Stimulated activated naive B cell treated with anti-CD40 and anti-IgM and Interleukin-4, amounts not matched to agents 10 μg/mL and 1 μg/mL and 100 μg/mL, for 72 hours (primary cell): ENCODE results near the gene ATP5PD.
"Not testable (repeated sequence)": the region's sequence is repeated elsewhere in the genome, so short reads cannot be mapped to it uniquely, and the experiment has no call there.

Source experiments
- ATAC-seq, 2 donors: fragments of 150-1000 bp; cut with Tn5 transposase; replicated peaks; 2 replicates each; pipeline ENCODE4 v1.10.0; 2021; ENCODE audit warnings: moderate library complexity in 1 of 2
- DNase-seq: peaks from one replicate; pipeline ENCODE4 v3.0.0; 2021
- H3K27ac Mint-ChIP-seq: one replicate; pipeline ENCODE4 v1.8.0; 2022; ENCODE audit warnings: mild to moderate bottlenecking, mixed read lengths
- H3K27me3 Mint-ChIP-seq, 2 donors: one replicate each; pipeline ENCODE4 v1.8.0; 2022; ENCODE audit warnings: mixed read lengths in 2 of 2
- H3K36me3 Mint-ChIP-seq, 2 donors: one replicate each; pipeline ENCODE4 v1.8.0; 2022; ENCODE audit warnings: mixed read lengths in 2 of 2, mild to moderate bottlenecking in 1 of 2
- H3K4me1 Mint-ChIP-seq, 2 donors: one replicate each; pipeline ENCODE4 v1.8.0; 2022; ENCODE audit warnings: mixed read lengths in 2 of 2, mild to moderate bottlenecking in 1 of 2
- H3K4me3 Mint-ChIP-seq, 2 donors: one replicate each; pipeline ENCODE4 v1.8.0; 2022; ENCODE audit warnings: mild to moderate bottlenecking in 2 of 2, mixed read lengths in 2 of 2, moderate library complexity in 1 of 2
- H3K9me3 Mint-ChIP-seq, 2 donors: one replicate each; pipeline ENCODE4 v1.8.0; 2022; ENCODE audit warnings: mixed read lengths in 2 of 2, mild to moderate bottlenecking in 1 of 2

The ATP5PD gene

GRCh38 chr17:75008373-75008772 lies 38.4 kb downstream of the ATP5PD start:
- Mint-ChIP-seq H3K4me1 (peaks cover 8 to 19% of the 10 kb centered on the region in 2 donors), H3K9me3 (no peaks in the 10 kb centered on the region), H3K27ac (no peak overlapping the region), H3K36me3 (no peaks in the 10 kb centered on the region), H3K27me3 (peaks cover 15 to 35% of the 10 kb centered on the region in 2 donors), H3K4me3 (no peak overlapping the region)
- DNase-seq (no peak), ATAC-seq (no peak)

GRCh38 chr17:75006653-75007052 lies 40.1 kb downstream of the ATP5PD start:
- no peak overlapping the region for H3K27ac Mint-ChIP-seq
- H3K4me3 Mint-ChIP-seq, result no peak overlapping the region
- no peaks in the 10 kb centered on the region for H3K9me3 Mint-ChIP-seq
- H3K36me3 Mint-ChIP-seq, result no peaks in the 10 kb centered on the region
- peaks cover 11 to 22% of the 10 kb centered on the region in 2 donors for H3K4me1 Mint-ChIP-seq
- ATAC-seq (no peak), DNase-seq (no peak)
- H3K27me3 Mint-ChIP-seq, result peaks cover 23 to 43% of the 10 kb centered on the region in 2 donors

GRCh38 chr17:75006084-75006483 lies 40.7 kb downstream of the ATP5PD start:
- DNase-seq, result not testable (repeated sequence)

GRCh38 chr17:75005291-75005690 lies 41.5 kb downstream of the ATP5PD start:
- ATAC-seq, result no peak
- Mint-ChIP-seq H3K9me3 (no peaks in the 10 kb centered on the region), H3K27me3 (peaks cover 23 to 43% of the 10 kb centered on the region in 2 donors), H3K4me3 (no peak overlapping the region), H3K4me1 (peaks cover 11 to 16% of the 10 kb centered on the region in 2 donors), H3K36me3 (no peaks in the 10 kb centered on the region), H3K27ac (no peak overlapping the region)
- DNase-seq, result no peak

More at GRCh38 chr17:75006084-75006483, 40.7 kb downstream of the ATP5PD start:
- Mint-ChIP-seq H3K27me3 (peaks cover 23 to 43% of the 10 kb centered on the region in 2 donors), H3K4me1 (peaks cover 11 to 20% of the 10 kb centered on the region in 2 donors)
- not testable (repeated sequence) for H3K27ac Mint-ChIP-seq, H3K9me3 Mint-ChIP-seq, H3K36me3 Mint-ChIP-seq, H3K4me3 Mint-ChIP-seq, ATAC-seq

GRCh38 chr17:75004371-75004770 lies 42.4 kb downstream of the ATP5PD start:
- Mint-ChIP-seq H3K27ac (peak overlapping the region; percentile 71), H3K27me3 (peaks cover 23 to 43% of the 10 kb centered on the region in 2 donors), H3K36me3 (no peaks in the 10 kb centered on the region), H3K4me1 (peaks cover 11 to 16% of the 10 kb centered on the region in 2 donors), H3K9me3 (no peaks in the 10 kb centered on the region), H3K4me3 (no peak overlapping the region)
- ATAC-seq, result no peak
- DNase-seq, result no peak

- ATAC-seq, result no peak
- H3K27me3 Mint-ChIP-seq, result peaks cover 23 to 43% of the 10 kb centered on the region in 2 donors
- H3K4me3 Mint-ChIP-seq, result no peak overlapping the region
- H3K9me3 Mint-ChIP-seq, result no peaks in the 10 kb centered on the region
- no peaks in the 10 kb centered on the region for H3K36me3 Mint-ChIP-seq
- no peak for DNase-seq
- peaks cover 11 to 16% of the 10 kb centered on the region in 2 donors for H3K4me1 Mint-ChIP-seq
- H3K27ac Mint-ChIP-seq, result peak overlapping the region; percentile 71
Measured at GRCh38 chr17:75003957-75004355, 42.8 kb downstream of the ATP5PD start.

- H3K27ac Mint-ChIP-seq, result peak overlapping the region; percentile 82
Measured at GRCh38 chr17:75003070-75003956, 43.5 kb downstream of the ATP5PD start.

GRCh38 chr17:75001915-75002843 lies 44.6 kb downstream of the ATP5PD start:
- H3K27ac Mint-ChIP-seq, result peak overlapping the region; percentile 82

More at GRCh38 chr17:75003070-75003956, 43.5 kb downstream of the ATP5PD start:
- Mint-ChIP-seq H3K36me3 (no peaks in the 10 kb centered on the region), H3K9me3 (no peaks in the 10 kb centered on the region), H3K27me3 (peaks cover 23 to 43% of the 10 kb centered on the region in 2 donors), H3K4me3 (no peak overlapping the region), H3K4me1 (peaks cover 11 to 16% of the 10 kb centered on the region in 2 donors)
- ATAC-seq (no peak), DNase-seq (no peak)

GRCh38 chr17:74999523-74999922 lies 47.2 kb downstream of the ATP5PD start:
- H3K36me3 Mint-ChIP-seq, result no peaks in the 10 kb centered on the region
- H3K27ac Mint-ChIP-seq, result no peak overlapping the region
- no peak for ATAC-seq
- H3K27me3 Mint-ChIP-seq, result peaks cover 9 to 25% of the 10 kb centered on the region in 2 donors
- H3K4me3 Mint-ChIP-seq, result no peak overlapping the region
- H3K4me1 Mint-ChIP-seq, result peaks cover 11 to 16% of the 10 kb centered on the region in 2 donors
- no peaks in the 10 kb centered on the region for H3K9me3 Mint-ChIP-seq
- no peak for DNase-seq

More at GRCh38 chr17:75001915-75002843, 44.6 kb downstream of the ATP5PD start:
- H3K4me1 Mint-ChIP-seq, result peaks cover 11 to 16% of the 10 kb centered on the region in 2 donors
- H3K36me3 Mint-ChIP-seq, result no peaks in the 10 kb centered on the region
- H3K27me3 Mint-ChIP-seq, result peaks cover 23 to 41% of the 10 kb centered on the region in 2 donors
- H3K4me3 Mint-ChIP-seq, result peak overlapping the region; percentile 43 to 63
- DNase-seq (no peak), ATAC-seq (peak; percentile 92 to 93)
- no peaks in the 10 kb centered on the region for H3K9me3 Mint-ChIP-seq

- Mint-ChIP-seq H3K36me3 (no peaks in the 10 kb centered on the region), H3K27me3 (peaks cover 7 to 21% of the 10 kb centered on the region in 2 donors), H3K4me1 (peaks cover 11 to 16% of the 10 kb centered on the region in 2 donors), H3K9me3 (no peaks in the 10 kb centered on the region), H3K4me3 (no peak overlapping the region), H3K27ac (no peak overlapping the region)
- DNase-seq (no peak), ATAC-seq (no peak)
Measured at GRCh38 chr17:74998783-74999182, 48.0 kb downstream of the ATP5PD start.

GRCh38 chr17:74995847-74996246 lies 50.9 kb downstream of the ATP5PD start:
- ATAC-seq, result no peak
- Mint-ChIP-seq H3K9me3 (no peaks in the 10 kb centered on the region), H3K4me1 (peaks cover 0 to 6% of the 10 kb centered on the region in 2 donors), H3K27me3 (peaks cover 4 to 32% of the 10 kb centered on the region in 2 donors), H3K27ac (no peak overlapping the region), H3K4me3 (no peak overlapping the region), H3K36me3 (no peaks in the 10 kb centered on the region)
- DNase-seq, result no peak

GRCh38 chr17:74994440-74994839 lies 52.3 kb downstream of the ATP5PD start:
- DNase-seq (no peak), ATAC-seq (no peak)
- H3K9me3 Mint-ChIP-seq, result no peaks in the 10 kb centered on the region
- H3K4me1 Mint-ChIP-seq, result peaks cover 0 to 6% of the 10 kb centered on the region in 2 donors
- H3K36me3 Mint-ChIP-seq, result no peaks in the 10 kb centered on the region
- H3K27me3 Mint-ChIP-seq, result peaks cover 5 to 43% of the 10 kb centered on the region in 2 donors
- no peak overlapping the region for H3K27ac Mint-ChIP-seq
- H3K4me3 Mint-ChIP-seq, result no peak overlapping the region

- ATAC-seq, result no peak
- no peaks in the 10 kb centered on the region for H3K9me3 Mint-ChIP-seq
- no peak for DNase-seq
- H3K36me3 Mint-ChIP-seq, result no peaks in the 10 kb centered on the region
- no peak overlapping the region for H3K27ac Mint-ChIP-seq
- H3K27me3 Mint-ChIP-seq, result peaks cover 17 to 55% of the 10 kb centered on the region in 2 donors
- no peak overlapping the region for H3K4me3 Mint-ChIP-seq
- H3K4me1 Mint-ChIP-seq, result peaks cover 2 to 13% of the 10 kb centered on the region in 2 donors
Measured at GRCh38 chr17:74992223-74992622, 54.5 kb downstream of the ATP5PD start.

GRCh38 chr17:74990581-74991105 lies 56.1 kb downstream of the ATP5PD start:
- Mint-ChIP-seq H3K4me1 (peaks cover 7 to 21% of the 10 kb centered on the region in 2 donors), H3K36me3 (no peaks in the 10 kb centered on the region), H3K27ac (no peak overlapping the region), H3K9me3 (no peaks in the 10 kb centered on the region), H3K27me3 (peaks cover 20 to 51% of the 10 kb centered on the region in 2 donors), H3K4me3 (no peak overlapping the region)
- ATAC-seq (no peak), DNase-seq (no peak)
